Activated CD4-positive, CD25-positive, alpha-beta regulatory T cell treated with anti-CD3 and anti-CD28 coated beads, Interleukin-2, amount 50 U/mL, for 16 hours (primary cell): ENCODE results near the gene CTSO.
A peak's percentile ranks its signal among the peaks of the same experiment; 100 is the strongest.

Experiments
- DNase-seq: peaks from one replicate; pipeline ENCODE4 v3.0.0-alpha.2; 2020; ENCODE audit warnings: low read depth, low spot score

CTSO gene, protein sequence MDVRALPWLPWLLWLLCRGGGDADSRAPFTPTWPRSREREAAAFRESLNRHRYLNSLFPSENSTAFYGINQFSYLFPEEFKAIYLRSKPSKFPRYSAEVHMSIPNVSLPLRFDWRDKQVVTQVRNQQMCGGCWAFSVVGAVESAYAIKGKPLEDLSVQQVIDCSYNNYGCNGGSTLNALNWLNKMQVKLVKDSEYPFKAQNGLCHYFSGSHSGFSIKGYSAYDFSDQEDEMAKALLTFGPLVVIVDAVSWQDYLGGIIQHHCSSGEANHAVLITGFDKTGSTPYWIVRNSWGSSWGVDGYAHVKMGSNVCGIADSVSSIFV

DNA sequence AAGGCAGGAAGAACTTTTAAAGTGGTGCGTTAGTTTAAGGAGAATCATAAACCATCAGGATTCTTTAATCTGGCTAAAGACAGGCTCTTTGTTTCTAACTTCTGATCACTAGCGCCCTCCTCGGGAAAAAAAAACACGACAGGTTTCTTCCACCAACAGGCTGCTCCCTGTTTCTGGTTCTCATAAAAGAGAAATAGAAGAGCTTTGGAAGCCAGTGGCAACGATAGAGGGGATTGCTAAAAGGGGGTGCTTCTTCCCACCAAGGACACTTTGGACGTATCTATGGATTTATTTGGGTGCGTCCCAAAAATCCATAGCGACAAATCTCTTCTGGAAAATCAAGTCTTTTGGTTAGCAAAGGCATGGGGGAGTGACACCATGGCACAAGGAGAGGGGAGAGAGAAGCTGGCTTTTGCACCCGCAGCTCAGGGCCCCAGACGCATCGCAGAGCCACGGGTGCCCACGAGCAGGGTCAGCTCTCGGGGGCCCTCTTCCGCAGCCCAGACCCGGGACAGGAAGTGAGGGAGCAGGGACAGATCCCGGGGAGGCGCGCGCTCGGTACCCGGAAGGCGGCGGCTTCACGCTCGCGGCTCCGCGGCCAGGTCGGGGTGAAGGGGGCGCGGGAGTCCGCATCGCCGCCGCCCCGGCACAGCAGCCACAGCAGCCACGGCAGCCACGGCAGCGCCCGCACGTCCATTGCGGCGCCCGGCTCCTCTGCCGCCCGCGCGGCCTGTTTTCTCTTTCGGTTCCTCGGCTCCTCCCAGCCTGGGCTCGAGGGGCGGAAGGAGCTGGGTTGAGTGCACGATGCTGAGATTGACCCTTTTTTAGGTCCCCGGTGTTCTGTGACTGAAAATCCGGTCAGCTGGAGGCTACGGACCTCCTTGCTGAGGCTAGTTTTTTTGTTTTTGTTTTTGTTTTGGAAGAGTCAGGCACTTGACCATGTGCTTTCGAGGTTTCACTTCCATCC, at the start of gene CTSO:
CTSO (minus strand) TSS at position 716 of the 967 bp plus-strand sequence; CDS start at position 697, 19 bp downstream.
- DNase-seq = peak; percentile 37

DNA sequence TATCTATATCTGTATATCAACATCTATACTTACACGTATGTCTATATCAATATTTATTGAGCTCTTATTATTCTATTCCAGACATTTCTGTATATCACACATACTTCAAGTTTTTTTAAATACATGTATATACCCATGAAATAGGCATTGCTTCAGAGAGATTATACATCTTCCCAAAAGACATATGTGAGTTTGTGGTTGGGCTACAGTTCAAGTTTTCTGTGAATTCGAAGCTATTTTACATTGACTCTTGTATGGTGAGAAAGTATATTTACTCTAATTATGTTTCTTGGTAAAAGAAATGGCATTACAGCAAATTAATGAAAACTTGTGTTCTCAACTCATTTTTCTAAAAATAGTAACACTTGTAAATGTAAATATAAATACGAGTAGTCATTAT, 46.8 kb upstream of the CTSO start:
- no peak for DNase-seq

DNA sequence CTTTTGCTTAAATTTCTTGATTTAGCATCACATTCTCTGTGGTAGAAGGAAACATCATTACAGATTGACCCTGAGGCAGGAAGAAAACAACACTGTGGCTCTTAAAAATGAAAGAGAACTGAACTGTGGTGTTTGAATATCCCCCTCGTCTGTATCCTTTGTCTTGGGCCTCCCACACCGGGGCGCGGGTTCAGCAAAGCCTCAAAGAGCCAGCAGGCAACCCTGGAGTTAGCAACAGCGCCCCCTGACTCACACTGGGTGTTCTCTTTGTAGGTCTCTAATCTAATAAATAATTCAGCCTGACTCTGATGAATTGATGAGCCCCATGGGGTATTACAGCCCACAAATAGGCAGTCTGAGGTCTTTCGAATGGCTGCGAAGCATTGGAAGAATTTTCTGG, 46.1 kb upstream of the CTSO start:
- DNase-seq = no peak

DNA sequence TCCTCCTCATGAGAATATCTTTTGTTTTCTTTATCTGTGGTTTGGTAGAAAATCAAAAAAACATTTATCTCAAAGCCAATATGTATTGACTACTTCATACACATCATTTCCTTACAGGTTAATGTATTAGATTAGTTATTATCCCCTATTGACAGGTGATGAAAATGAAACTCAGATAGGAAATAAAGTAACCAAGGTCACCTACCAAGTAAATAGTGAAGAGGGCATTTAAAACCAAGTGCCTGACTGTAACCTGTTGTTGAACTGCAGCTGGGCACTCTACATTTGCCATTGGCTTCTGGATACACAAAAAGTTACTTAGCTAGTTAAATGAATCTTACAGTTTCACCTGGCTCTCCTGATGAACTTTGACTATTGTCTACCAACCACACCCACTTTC, 41.4 kb upstream of the CTSO start:
- DNase-seq = no peak

DNA sequence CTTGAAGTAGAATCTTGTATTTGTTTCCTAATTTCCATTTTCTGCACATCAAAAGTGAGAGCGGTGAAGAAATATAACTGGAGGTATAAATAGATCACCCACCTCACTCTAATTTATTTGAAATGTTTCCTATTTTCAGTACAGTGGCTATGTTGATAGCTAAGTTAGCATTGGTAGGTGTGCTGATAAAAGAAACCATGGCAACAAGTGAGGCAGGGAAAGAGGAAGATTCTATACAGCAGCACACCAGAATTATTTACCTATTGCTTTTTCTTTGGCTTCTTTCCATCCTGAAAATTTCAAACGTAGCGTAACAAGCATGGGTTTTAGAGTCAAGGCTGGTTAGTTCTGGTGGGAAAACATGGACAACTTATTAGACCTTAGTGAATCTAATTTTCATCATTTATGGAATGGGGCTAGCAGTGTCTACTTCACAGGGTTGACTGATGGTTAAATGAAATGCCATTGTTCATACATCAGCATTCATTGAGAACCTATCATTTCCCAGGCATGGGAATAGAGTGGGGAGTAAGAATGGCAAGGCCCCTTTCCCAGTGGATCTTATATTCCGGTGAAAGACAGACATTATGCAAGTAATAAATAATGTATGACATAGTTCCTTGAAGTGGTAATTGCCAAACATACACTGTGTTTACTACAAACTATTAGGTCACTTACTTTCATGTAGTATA, 30.6 kb upstream of the CTSO start:
- no peak for DNase-seq

DNA sequence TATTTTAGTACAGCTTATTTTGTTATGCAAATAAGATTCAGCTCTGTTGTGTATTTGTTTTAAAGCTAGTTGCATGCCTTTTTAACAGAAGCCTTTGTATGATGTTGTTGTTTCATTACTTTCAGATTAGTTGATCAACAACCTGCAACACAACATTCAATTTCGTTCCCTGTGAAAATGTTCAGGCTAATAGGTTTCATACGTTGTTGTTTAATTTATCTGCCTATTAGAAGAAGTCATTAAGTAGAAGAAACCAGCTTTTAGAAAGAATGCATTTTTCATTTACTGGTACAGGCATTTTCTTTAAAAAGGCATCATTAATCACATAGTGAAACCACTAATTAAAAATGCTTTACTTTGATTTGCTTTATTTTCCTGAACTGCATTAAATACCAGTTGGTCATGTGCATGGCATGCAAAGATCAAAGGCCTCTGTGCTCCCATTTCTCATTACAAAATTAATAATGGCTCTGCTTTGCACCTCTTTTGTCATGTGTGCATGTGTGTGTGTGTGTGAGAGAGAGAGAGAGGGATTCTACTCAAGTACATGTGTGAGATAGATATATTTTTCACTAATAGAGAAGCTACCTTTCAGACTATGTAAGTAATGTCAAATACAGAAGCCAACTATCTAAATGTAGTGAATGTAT, 29.2 kb upstream of the CTSO start:
- DNase-seq = no peak

DNA sequence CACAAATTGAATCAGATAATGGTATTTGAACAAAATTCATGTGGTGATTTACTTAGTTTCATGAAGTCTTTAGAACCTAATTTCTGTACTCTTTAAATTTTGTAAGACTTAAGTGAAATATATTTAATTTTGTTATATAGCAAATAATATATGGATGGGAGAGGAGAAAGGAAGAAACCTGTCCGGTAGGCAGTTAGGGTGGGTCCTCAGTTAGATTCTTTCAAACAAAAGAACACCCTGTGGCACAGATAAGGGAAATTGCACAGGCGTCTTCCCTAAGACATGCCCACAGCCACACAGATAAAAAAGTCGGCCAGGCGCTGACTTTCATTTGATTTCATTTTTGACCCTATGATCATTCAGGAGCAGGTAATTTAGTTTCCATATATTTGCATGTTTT, 25.1 kb upstream of the CTSO start:
- no peak for DNase-seq

DNA sequence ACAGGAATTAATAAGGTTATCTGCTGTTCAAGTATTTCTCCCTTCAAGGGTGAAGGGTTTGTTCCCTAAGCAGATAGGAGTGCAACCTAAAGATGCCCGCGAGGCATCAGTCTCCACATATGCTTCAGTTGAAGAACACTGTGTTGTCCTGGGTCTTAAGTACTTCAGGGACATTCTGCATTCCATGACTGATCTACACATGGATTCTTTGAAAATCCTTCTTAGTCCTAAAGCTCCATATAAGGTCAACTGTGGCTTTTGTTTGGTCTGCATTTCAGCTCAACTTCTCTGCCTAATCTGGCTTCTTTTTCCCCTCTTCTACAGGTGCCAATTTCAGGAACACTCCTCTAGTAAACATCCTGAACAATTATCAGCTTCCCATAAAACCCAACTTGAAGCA, 21.8 kb upstream of the CTSO start:
- DNase-seq = no peak

DNA sequence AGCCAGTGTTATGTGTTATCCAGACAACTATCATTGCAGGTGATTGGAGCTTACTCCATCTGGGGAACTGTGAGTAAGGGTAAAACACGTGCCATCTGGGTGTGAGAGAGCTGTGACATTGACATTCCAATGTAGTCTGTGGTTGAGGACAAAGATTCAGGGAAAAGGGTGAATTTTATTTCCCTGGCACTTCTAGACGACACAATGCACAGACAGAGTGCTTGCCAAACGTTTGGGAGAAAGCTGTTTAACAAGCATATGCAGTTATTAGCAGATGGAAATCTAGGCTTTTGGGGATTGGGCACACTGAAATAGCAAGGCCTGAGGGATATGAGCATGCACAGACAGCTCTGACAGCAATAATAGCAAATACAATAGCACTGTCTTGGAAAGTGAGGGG, 21.3 kb upstream of the CTSO start:
- DNase-seq = no peak

DNA sequence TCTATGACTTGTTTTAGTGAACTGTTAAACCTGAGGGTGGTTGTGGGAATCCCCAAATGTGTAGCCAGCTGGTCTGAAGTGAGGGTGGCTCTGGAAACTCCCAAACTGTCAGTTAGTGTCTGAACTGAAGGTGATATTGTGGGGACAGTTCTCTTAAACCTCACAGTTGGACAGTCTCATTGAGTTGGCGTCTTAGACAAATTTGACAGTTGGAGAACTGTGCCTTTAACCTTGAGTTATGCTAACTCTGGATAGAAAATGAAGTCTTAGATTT, 20.7 kb upstream of the CTSO start:
- no peak for DNase-seq

DNA sequence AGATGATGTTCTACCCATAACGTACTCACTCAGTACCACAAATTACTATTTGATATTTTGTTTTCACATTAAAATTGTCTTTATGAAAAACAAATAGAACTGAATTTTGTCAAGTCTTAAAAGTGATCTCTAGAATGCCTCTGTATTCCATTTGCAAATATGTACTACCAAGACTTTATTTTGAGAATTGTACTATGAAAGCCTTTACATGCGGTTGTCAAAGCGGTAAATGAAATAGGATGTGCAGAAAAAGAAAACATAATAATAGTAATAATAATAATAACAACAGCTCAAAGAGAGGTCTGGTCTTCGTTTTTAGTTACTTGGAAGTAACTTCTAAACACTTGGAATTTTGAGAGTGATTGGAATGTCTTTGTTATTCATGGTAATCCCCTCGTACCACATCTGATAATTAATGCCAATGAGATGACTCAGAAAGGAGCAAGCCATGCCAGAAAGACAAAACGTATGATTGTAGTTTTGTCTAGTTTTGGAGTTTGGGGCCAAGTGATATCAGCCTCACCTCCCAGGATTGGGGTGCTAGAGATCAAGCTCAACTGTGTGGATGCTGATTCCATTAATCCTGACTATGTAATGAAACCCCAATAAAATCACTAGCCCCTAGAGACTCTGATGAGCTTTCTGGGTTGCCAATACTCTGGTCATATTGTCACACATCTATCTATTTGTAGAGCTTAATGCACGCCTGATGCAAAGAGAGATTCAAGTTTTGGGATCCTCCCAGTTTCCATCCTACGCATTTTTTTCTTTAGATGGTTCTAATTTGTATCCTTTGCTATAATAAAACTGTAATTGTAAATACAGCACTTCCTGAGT, 20.2 kb upstream of the CTSO start:
- DNase-seq = no peak

DNA sequence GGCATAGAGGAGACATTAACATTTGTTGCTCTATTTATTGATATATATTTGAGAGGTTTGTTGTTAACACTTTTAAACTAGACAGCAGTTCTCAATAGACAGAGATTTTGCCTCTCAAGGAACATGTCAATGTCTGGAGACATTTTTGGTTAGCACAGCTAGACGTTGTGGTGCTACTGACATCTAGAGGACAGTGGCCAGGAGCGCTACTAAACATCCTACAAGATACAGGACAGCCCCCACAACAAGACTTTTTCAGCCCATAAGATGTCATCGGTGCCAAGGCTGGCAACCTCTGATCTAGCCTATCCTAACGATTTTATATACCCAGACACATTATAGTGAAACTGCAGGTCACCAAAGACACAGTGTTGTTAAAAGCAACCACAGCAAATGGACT, 18.4 kb upstream of the CTSO start:
- DNase-seq = no peak

DNA sequence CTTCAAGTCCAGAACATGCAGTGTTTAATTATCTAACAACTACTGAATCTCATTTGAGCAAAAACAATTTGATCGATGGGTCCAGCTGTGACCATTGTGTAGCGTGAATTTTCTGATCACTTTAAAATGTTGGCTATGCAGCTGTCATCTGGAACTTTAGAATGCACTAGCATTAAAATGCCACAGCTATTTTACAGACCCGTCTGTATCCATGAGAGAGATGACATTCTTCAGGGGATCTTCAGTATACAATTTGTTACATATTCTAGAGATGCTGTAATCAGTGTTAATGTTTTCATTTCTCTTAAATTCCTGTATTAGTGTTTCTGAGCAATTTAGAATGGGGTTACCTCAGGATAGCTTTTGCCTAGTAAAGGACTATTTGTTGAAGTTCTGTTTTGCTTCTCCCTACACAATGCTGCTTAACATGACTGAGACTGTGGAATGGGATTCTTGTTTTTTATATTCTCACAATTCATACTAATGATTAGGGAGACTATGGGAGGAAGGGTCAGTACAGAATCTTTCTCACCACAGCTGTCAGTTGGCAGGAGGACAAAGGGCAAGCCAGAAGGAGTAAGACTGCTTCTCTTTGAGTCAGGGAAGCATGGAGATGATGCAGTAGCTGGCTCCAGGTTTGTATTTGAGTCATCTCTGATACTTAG, 13.2 kb upstream of the CTSO start:
- DNase-seq = no peak

DNA sequence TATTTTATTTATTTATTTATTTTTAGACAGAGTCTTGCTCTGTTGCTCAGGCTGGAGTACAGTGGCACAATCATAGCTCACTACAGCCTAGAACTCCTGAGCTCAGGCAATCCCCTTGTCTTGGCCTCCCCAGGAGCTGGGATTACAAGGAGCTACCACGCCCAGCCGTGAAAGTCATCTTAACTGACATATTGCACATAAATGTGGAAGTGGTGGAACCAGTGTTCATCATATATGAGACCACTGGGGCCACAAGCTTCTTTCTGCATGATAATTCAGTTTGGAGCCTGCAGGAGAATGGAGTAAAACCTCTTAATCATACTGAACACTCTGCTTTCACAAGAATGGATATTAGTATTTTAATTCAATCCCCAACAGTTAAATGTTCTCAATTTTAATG, 12.5 kb upstream of the CTSO start:
- no peak for DNase-seq

DNA sequence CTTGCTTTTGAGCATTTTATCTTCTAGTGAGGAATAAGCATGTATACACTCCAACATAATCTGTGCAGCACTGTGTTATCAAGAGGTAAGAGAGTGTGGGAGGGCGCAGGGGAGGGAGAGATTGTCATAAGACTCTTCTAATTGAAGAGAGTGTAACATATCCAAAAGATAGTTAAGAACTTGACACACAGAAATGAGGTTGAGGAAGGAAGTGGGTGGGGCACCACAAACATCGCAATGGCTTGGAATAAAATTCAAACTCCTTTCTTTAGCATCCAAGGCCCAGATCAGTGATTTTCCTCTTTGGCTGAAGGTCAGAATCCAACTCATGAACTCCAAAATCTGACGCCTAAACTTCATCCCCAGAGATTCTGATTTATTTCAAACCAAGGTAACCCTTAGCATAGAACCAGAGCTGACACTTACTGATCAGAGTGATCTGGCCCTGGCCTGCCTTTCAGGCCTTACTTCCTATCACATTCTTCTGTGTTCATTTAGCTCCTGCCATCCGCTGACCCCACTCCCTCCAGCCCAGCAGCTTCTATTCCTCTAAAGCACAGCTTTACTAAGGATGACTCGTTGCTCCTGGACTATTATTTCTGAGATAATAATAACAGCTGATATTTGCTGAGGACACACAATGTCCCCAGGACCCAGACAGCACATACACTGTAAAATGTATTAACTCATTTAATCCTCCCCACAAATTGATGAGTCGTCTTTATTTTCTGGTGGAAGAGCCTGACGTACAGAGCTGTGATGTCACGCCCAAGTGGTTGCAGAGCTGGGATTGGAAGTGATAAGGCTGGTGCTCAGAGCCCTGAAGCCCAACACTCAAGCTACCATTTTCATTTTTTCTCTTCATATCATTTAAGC, 10.6 kb upstream of the CTSO start:
- no peak for DNase-seq

DNA sequence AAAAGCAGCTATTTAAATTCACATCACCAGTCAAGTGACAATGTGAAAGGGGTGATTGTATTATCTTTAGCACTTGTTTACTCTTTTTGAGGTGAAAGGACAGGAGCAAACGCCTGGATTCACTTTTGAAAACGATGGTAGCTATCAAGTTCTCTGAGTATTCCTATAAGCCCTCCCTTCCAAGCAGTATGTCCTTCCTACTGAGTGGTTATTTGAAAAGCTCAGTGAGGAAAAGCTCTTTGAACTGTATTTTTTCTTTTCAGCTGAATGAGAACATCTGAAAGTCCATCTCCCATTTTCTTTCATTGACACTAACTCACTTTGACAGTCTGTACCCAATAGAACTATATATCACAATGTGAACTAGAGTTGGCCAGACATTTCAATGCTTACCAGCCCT, 9.1 kb upstream of the CTSO start:
- DNase-seq = no peak

DNA sequence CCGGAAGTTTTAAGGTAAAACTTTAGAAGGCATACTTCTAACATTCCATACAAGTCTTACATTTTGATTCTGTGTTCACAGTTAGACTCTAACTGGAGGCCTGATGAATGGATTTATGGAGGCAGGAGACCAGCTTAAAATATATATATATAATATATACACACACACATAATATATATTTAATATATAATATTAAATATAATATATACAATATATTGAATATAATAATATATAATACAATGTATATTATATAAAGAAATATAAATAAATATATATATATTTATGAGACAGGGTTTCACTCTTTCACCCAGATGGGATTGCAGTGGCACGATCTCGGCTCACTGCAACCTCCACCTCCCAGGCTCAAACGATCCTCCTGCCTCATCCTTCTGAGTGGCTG, 7.9 kb upstream of the CTSO start:
- no peak for DNase-seq

DNA sequence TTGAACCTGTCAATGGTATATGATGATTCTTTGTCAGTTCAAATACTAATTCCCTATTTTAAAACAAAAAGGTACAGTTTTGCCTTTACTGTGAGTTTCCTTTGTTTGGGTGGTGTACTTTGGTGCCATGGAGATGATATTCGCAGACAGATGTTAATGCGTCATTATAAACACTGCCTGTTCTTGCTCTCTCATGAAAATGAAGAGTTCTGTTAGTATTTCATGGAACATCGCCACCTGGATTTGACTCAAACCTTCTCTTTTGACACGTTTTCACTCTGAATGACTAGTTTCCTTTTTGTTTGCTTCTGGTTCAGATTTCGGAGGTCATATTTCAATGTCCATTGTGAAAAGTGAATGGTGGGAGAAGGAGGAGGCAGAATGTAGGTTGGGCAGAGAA, 6.9 kb upstream of the CTSO start:
- DNase-seq = no peak

DNA sequence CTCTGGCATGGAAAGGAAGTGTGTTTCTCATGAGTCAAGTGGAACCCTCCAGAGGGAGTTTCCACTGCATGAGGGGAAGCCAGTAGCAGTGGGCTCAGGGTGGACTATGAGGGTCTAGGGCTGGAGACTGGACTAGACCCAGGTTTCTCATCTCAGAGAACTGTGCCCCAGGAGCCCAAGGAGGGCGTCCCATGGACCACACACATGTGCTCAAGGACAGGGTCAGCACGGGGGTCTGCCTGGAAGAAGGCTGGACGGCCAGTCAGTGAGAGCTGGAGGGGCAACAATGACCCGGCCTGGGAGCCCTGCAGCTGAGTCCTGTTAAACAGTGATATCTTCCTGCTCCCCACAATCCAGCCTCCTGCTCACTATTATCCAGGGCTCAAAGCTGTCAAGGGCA, 5.8 kb upstream of the CTSO start:
- no peak for DNase-seq

DNA sequence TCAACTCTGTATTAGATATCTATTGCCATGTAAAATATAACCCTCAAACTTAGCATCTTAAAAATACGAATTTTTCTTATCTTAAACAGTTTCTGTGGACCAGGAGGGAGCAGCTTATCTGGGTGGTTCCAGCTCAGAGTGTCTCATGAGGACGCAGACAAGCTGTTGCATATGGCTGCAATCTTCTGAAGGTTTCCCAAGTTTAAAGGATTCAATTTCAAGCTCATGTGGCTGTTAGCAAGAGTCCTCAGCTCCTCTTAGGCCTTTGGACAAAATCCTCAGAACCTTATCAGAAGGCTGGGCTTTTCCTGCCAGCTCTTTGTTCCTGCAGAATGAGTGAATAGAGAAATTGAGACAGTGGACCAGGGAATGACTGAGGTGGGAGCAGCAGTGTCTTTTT, 2.8 kb upstream of the CTSO start:
- DNase-seq = no peak
